GM12892 (cell line): ENCODE results near the gene MYLK.

Source experiments
- DNase-seq: peaks from one replicate; pipeline ENCODE4 v3.0.0; 2011; ENCODE audit not compliant: insufficient read length
- FAIRE-seq: peaks from 2 replicates; lab custom pipeline; 2011; peaks lifted over from hg19 to GRCh38; lab: Jason Lieb, UNC
- POLR2A ChIP-seq: IDR thresholded peaks from 2 replicates; pipeline ENCODE4 v1.6.1; 2011; ENCODE audit warnings: low read depth, low read length, control low read depth
- POLR2AphosphoS5 ChIP-seq: IDR thresholded peaks from 2 replicates; pipeline ENCODE4 v1.6.1; 2011; ENCODE audit warnings: low read depth, low read length, control low read depth
- TAF1 ChIP-seq: IDR thresholded peaks from 2 replicates; pipeline ENCODE4 v1.6.1; 2011; ENCODE audit warnings: low read depth, mild to moderate bottlenecking, control low read depth, low read length, borderline replicate concordance

MYLK gene

DNA sequence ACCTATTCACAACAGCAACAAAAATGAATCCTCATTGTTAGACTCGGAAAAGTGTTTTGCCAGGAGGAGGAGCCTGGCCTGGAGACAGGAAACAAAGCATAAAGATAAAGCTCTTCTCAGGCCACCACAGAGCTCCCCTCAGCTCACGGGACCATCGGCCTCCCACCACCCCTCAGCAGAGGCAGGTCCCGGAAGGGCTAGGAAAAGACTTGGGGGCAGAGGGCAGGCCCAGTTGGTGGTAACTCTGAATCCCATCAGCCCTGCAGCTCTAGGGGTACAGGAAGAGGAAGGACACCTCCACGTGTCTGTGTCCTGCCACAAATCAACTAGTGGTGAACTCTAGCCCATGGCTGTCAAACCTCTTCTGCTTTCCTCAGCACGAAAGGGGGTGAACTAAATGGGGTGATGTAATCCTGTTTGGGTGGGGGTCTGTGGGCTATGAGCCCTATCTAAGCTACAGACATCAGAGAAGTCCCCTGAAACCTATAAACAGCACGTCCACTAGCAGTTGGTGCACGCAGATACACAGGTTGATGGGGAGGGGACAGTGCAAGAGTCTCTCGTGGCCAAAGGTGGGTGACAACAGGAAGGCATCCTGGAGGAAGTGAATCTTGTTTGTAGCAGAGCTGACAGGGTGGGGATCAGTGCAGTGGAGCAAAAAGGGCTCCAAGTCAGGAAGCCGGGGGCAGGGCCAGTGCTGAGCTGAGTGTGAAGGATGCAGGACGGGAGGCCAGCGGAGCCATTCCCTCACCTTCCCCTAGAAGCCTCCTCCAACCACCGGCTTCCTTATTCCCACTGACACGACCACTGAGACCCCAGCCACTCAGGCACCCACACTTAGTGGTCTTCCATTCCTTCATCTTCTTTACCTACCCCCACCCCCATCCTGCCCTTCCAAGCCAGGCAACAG, 188.1 kb downstream of the MYLK start:
- FAIRE-seq (peak; percentile 30), DNase-seq (no peak)
- TF ChIP-seq POLR2AphosphoS5, result no peak
- no peak for TF ChIP-seq POLR2A
- no peak for TF ChIP-seq TAF1

DNA sequence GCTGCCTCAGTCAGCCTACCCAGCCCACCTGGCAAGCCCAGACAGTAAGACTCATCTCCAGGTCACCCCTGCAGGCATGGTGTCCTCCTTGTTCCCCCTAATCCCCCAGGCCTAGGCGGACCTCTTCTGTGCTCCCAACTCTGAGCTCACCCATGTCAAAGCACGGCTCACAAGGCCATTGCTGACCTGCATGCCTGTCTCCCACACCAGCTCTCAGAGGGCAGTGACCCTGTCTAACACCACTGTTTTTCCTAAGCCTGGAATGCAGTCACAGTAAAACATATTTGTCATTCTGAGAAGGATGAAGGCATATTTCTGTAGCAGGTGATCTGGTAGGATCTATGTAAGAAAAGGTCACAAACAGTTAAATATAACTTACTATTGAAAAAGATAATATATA, 189.0 kb downstream of the MYLK start:
- FAIRE-seq (no peak), DNase-seq (no peak)
- no peak for TF ChIP-seq POLR2A
- no peak for TF ChIP-seq POLR2AphosphoS5
- TF ChIP-seq TAF1, result no peak

GRCh38 chr3:123694366-123695087, 189.6 kb downstream of the MYLK start:
- no peak for TF ChIP-seq POLR2A
- DNase-seq, result no peak
- no peak for FAIRE-seq

DNA sequence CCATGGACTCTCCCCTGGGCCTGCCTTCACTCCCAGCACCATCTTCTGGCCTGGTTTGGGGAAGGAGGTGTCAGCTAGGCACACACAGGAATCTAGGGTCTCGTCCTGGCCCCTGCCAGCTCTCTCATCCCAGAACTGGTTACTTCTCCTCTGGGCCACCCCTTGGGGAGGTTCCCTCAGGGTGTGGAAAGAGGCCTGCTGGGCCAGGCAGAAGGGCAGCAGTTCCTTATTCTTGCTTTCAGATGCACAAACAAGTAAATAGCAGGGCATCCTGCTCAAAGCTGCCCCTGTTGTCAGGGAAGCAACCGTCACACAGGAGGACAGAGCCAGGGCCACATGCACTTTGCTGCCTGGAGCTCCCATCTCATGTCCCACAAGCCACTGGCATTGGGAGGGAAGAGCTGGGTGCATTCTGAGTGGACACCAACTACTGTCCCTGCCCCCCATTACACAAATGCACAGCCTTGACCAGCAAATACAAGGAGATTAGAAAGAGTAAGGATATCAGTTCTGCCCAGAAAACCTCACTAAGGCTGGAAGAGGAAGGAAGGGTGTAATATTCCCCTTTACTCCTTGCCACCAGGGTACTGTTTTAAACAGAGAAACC, 190.4 kb downstream of the MYLK start:
- no peak for TF ChIP-seq TAF1
- FAIRE-seq (no peak), DNase-seq (no peak)

DNA sequence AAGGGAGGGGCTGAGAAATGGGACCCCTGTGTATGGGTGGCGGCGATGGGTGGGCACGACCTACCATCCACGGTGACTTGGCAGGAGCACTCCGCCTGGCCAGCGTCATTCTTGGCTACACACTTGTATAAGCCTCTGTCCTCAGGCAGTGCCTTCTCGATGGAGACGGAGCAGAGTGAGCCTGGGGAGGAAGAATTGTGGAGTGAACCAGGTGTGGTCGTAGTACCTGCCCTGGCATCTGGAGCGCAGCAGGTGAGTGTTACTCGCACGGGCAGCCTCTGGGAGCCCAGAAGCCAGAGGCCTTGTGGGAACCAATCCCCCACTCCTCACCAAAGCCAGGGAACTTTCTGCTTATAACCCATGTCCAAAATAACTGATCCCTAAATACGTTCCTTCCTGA, 191.5 kb downstream of the MYLK start:
- no peak for FAIRE-seq
- no peak for DNase-seq
- no peak for TF ChIP-seq TAF1
- TF ChIP-seq POLR2A, result no peak
- no peak for TF ChIP-seq POLR2AphosphoS5

GRCh38 chr3:123692041-123692440, 192.1 kb downstream of the MYLK start:
- TF ChIP-seq POLR2A (no peak), POLR2AphosphoS5 (no peak)
- DNase-seq (no peak), FAIRE-seq (no peak)

- TF ChIP-seq TAF1 (no peak), POLR2A (no peak), POLR2AphosphoS5 (no peak)
- FAIRE-seq (no peak), DNase-seq (no peak)
Measured at GRCh38 chr3:123689831-123690230, 194.3 kb downstream of the MYLK start.

DNA sequence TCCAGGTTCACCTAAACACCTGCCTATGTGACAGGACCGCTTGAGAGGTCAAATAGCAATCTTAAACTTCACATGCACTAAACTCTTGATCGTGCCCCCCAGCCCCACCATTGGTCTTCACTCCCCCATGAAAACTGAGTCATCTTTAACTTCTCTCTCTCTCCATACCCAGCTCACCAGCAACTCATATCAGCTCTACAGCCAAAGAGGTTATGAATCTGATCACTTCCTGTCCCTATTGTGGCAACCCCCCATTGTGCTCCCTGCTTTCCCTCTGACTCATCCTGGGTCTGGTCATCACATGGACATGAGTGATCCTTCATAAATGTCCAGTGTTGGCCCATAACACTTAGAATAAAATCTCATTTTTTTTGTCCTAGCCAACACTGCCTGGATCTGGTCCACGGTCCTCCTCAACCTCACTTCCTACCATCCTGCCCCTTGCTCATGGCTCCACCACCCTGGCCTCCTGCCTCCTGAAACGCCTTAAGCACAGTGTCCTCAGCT, 195.8 kb downstream of the MYLK start:
- FAIRE-seq, result no peak
- no peak for DNase-seq
- TF ChIP-seq POLR2A, result no peak
- TF ChIP-seq POLR2AphosphoS5, result no peak
- TF ChIP-seq TAF1, result no peak

- DNase-seq, result no peak
- TF ChIP-seq POLR2AphosphoS5 (no peak), TAF1 (no peak), POLR2A (no peak)
- FAIRE-seq, result no peak
Measured at GRCh38 chr3:123687286-123687685, 196.8 kb downstream of the MYLK start.

- TF ChIP-seq POLR2A (no peak), POLR2AphosphoS5 (no peak), TAF1 (no peak)
- FAIRE-seq (no peak), DNase-seq (no peak)
Measured at GRCh38 chr3:123686251-123686650, 197.9 kb downstream of the MYLK start.

GRCh38 chr3:123685780-123686179, 198.4 kb downstream of the MYLK start:
- TF ChIP-seq POLR2AphosphoS5 (no peak), TAF1 (no peak), POLR2A (no peak)
- FAIRE-seq (no peak), DNase-seq (no peak)
